OCI-LY7 (cell line): ENCODE measurements around the gene MED27. TPM values are rescaled to one million over a fixed set of nuclear protein-coding genes. Genes with fewer than 3 reads are reported as not detected.

Experiments used
- BruUV-seq: library from RNA; stranded (reverse); fragments of 400-500 nt; replicated peaks from 2 replicates; lab custom pipeline; 2021; lab: Mats Ljungman, UMichigan
- CTCF ChIA-PET: fragments of 300-600 bp; sonication (Branson Sonifier 250); formaldehyde crosslinking; loops from one replicate; lab custom pipeline; 2022; ENCODE audit warnings: antibody characterized with exemption; ENCODE audit not compliant: unreplicated experiment; lab: Charles Lee
- POLR2A ChIA-PET: fragments of 300-600 bp; sonication (Branson Sonifier 250); formaldehyde crosslinking; loops from one replicate; lab custom pipeline; 2022; ENCODE audit warnings: antibody characterized with exemption; lab: Charles Lee
- DNase-seq: peaks from one replicate; pipeline ENCODE4 v3.0.0-alpha.2; 2015; ENCODE audit warnings: low spot score
- H2AFZ ChIP-seq: fragments of 200-600 bp; sonication (generic), shearing (Covaris generic); 2 replicates; pipeline ENCODE4 v1.6.1; 2014; ENCODE audit warnings: mild to moderate bottlenecking, antibody characterized with exemption, low read length, moderate library complexity
- H3K27ac ChIP-seq: fragments of 200-600 bp; sonication (generic); 2 replicates; pipeline ENCODE4 v1.5.1; 2014; ENCODE audit warnings: mixed run types, low read depth, mild to moderate bottlenecking, moderate library complexity, low read length, inconsistent platforms; ENCODE audit not compliant: poor library complexity, severe bottlenecking
- H3K36me3 ChIP-seq: fragments of 200-600 bp; sonication (generic); 2 replicates; pipeline ENCODE4 v1.6.1; 2014; ENCODE audit warnings: mild to moderate bottlenecking, antibody characterized with exemption, low read length, moderate library complexity, mixed read lengths; ENCODE audit not compliant: insufficient read depth
- H3K4me1 ChIP-seq: fragments of 200-600 bp; sonication (generic); 2 replicates; pipeline ENCODE4 v1.5.1; 2014; ENCODE audit warnings: mild to moderate bottlenecking, low read length; ENCODE audit not compliant: insufficient read depth, poor library complexity, severe bottlenecking
- H3K4me2 ChIP-seq: fragments of 200-600 bp; sonication (generic); 2 replicates; pipeline ENCODE4 v1.6.1; 2014; ENCODE audit warnings: mild to moderate bottlenecking, low read length
- H3K4me3 ChIP-seq: fragments of 200-600 bp; sonication (generic); 2 replicates; pipeline ENCODE4 v1.5.1; 2014; ENCODE audit warnings: mild to moderate bottlenecking, low read depth, low read length; ENCODE audit not compliant: poor library complexity, severe bottlenecking
- H3K79me2 ChIP-seq: fragments of 200-600 bp; sonication (generic); 2 replicates; pipeline ENCODE4 v1.6.1; 2016; ENCODE audit warnings: low read depth, mild to moderate bottlenecking, low read length, moderate library complexity, mixed read lengths; ENCODE audit not compliant: insufficient read depth
- H3K9me2 ChIP-seq: fragments of 200-600 bp; sonication (generic); 2 replicates; pipeline ENCODE4 v1.6.1; 2016; ENCODE audit warnings: mild to moderate bottlenecking, low read length, mixed read lengths; ENCODE audit not compliant: insufficient read depth
- H3K9me3 ChIP-seq: fragments of 200-600 bp; sonication (generic); 2 replicates; pipeline ENCODE4 v1.6.1; 2014; ENCODE audit warnings: mild to moderate bottlenecking, mixed run types, low read length, mixed read lengths
- H4K20me1 ChIP-seq: fragments of 200-600 bp; sonication (generic); 2 replicates; pipeline ENCODE4 v1.6.1; 2014; ENCODE audit warnings: mild to moderate bottlenecking, antibody characterized with exemption, low read length, moderate library complexity, mixed read lengths; ENCODE audit not compliant: insufficient read depth
- CTCF ChIP-seq: fragments of 200-600 bp; sonication (generic); conservative IDR thresholded peaks from 2 replicates; pipeline ENCODE4 v1.5.1; 2014; ENCODE audit warnings: mild to moderate bottlenecking, antibody characterized with exemption, low read length, moderate library complexity, mixed read lengths
- EZH2phosphoT487 ChIP-seq: fragments of 200-600 bp; sonication (generic); IDR thresholded peaks from 2 replicates; pipeline ENCODE4 v1.6.1; 2018; ENCODE audit warnings: low read depth, borderline replicate concordance, mild to moderate bottlenecking, mixed run types, antibody characterized with exemption, low read length, moderate library complexity, mixed read lengths
- intact Hi-C: fragments of 100-400 bp; cut with micrococcal nuclease; formaldehyde crosslinking; loops from one replicate; pipeline ENCODE4 v1.10.0; 2022; ENCODE audit not compliant: unreplicated experiment
- total RNA-seq, 2 experiments: library from RNA; depleted of rRNA in 1 of 2; stranded (reverse); fragments of >200 nt in 1 of 2; shearing (Covaris generic) in 1 of 2; gene quantifications; 2 replicates each; pipeline ENCODE4 v1.2.3, GENCODE V29; 2014 to 2022

Gene MED27
- total RNA-seq, 2 experiments from 2014 or later: 23.1 to 32.6 TPM

DNA sequence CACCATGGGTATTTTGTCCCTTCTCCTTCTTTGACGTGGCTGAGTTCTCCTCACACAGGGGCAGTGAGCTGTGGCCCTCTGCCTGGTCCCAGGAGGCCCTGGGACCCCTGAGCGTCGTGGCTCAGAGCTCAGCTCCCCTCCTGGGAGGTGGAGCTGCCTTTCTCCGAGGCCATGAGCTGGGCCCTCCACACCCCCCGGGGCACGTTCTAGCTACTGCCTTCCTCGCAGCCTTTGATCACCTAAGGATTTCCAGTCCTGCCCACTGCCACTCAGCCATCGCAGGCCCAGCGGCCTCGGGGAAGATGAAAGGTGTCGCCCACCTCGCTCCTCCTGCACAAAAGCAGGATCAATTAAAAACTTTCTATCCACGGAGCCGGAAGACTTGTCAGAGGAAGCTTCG lies 244.9 kb downstream of the MED27 start:
- BruUV-seq: no TSS peak
- no peaks in the 10 kb centered on the region for H3K9me2 ChIP-seq
- no peak overlapping the region for H3K4me2 ChIP-seq
- ChIA-PET POLR2A (no interaction called here), CTCF (no interaction called here)
- DNase-seq: no peak
- intact Hi-C loops: no loop called here
- TF ChIP-seq EZH2phosphoT487 (no peak), CTCF (no peak)
- no peak overlapping the region for H3K27ac ChIP-seq
- no peaks in the 10 kb centered on the region for H3K36me3 ChIP-seq
- H4K20me1 ChIP-seq: no peaks in the 10 kb centered on the region
- H3K4me3 ChIP-seq: no peak overlapping the region
- H3K79me2 ChIP-seq: no peaks in the 10 kb centered on the region
- H3K4me1 ChIP-seq: no peaks in the 10 kb centered on the region
- H2AFZ ChIP-seq: no peak overlapping the region
- no peaks in the 10 kb centered on the region for H3K9me3 ChIP-seq

DNA sequence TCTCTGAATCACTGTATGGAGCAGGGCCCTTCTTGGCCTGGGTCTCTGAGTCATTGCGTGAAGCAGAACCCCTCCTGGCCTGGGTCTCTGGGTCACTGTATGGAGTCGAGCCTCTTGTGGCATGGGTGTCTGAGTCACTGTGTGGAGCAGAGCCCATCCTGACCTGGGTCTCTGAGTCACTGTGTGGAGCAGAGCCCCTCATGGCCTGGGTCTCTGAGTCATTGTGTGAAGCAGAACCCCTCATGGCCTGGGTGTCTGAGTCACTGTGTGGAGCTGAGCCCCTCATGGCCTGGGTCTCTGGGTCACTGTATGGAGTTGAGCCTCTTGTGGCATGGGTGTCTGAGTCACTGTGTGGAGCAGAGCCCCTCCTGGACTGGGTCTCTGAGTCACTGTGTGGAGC lies 245.8 kb downstream of the MED27 start:
- Histone ChIP-seq H3K79me2 (no peaks in the 10 kb centered on the region), H3K27ac (no peak overlapping the region), H2AFZ (no peak overlapping the region), H3K9me3 (no peaks in the 10 kb centered on the region), H3K4me3 (no peak overlapping the region), H3K9me2 (no peaks in the 10 kb centered on the region), H4K20me1 (no peaks in the 10 kb centered on the region), H3K4me2 (no peak overlapping the region), H3K4me1 (no peaks in the 10 kb centered on the region), H3K36me3 (no peaks in the 10 kb centered on the region)
- ChIA-PET CTCF (no interaction called here), POLR2A (no interaction called here)
- intact Hi-C loops: no loop called here
- DNase-seq: no peak
- no peak for TF ChIP-seq CTCF
- TF ChIP-seq EZH2phosphoT487: no peak
- no TSS peak for BruUV-seq

DNA sequence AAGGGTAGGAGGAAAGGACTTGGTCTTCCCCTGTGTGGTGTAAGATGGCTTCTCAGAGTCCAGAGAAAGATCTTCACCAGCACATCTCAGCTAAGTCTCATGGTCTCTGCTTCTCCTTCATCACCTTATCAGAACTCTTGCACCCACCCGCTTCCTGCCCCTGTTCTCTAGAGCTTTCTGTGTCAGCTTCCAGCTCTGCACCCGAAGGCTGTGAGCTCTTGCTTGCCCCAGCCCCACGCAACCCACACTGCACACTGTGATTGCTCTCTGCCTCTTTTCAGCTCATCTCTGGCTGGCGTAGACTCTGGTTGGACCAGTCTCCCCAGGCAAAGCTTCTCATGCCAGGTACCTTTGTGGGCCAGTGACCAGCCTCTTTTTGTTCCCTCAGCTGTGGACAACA lies 246.6 kb downstream of the MED27 start:
- intact Hi-C loops: no loop called here
- Histone ChIP-seq H3K36me3 (no peaks in the 10 kb centered on the region), H4K20me1 (no peaks in the 10 kb centered on the region), H3K79me2 (no peaks in the 10 kb centered on the region), H3K9me3 (no peaks in the 10 kb centered on the region), H3K9me2 (no peaks in the 10 kb centered on the region), H2AFZ (no peak overlapping the region), H3K27ac (no peak overlapping the region), H3K4me1 (no peaks in the 10 kb centered on the region), H3K4me2 (no peak overlapping the region), H3K4me3 (no peak overlapping the region)
- ChIA-PET POLR2A (no interaction called here), CTCF (no interaction called here)
- DNase-seq: no peak
- BruUV-seq: no TSS peak
- TF ChIP-seq EZH2phosphoT487 (no peak), CTCF (no peak)
